HG03045 (cell line): ENCODE results near the gene RNH1.
A peak's percentile ranks its signal among the peaks of the same experiment; 100 is the strongest.

Experiments used
- ATAC-seq: cut with Tn5 transposase; IDR thresholded peaks from one replicate; pipeline ENCODE4 v1.9.1; 2021; ENCODE audit warnings: mild to moderate bottlenecking, moderate library complexity; ENCODE audit not compliant: unreplicated experiment

RNH1 gene

DNA sequence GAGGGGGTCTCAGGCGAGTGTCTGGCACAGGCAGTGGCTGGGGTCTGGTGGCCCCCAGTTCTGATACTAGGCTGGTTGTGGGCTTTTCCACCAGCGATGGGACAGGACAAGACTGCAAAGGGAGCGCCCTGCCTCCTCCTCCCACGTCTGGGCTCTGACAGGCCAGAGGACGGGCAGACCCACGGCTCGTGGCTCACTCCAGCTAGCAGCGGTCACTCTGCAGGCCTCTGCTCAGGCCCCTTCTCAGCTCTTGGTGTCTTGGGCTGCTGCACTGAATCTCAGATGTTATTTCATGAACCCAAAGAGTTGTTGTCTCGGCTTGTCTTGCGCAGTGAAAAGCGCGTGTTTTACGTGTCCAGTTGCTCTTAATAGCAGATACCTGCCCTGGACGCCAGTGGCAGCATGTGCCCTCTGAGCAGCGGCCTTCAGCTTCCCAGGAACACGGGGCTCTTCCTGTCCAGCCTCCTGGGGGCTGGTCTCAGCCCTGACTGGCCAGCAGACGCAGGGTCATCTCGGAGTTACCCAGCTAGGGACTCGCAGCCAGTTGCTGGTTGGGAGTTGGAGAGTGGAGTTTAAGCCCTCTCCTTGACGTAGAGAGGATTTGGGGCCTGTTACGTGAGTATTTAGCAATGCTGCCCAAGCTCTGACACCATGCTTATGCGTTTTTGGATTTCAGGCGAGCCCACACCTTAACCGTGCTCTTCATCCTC, 47.4 kb downstream of the RNH1 start:
- ATAC-seq: no peak

DNA sequence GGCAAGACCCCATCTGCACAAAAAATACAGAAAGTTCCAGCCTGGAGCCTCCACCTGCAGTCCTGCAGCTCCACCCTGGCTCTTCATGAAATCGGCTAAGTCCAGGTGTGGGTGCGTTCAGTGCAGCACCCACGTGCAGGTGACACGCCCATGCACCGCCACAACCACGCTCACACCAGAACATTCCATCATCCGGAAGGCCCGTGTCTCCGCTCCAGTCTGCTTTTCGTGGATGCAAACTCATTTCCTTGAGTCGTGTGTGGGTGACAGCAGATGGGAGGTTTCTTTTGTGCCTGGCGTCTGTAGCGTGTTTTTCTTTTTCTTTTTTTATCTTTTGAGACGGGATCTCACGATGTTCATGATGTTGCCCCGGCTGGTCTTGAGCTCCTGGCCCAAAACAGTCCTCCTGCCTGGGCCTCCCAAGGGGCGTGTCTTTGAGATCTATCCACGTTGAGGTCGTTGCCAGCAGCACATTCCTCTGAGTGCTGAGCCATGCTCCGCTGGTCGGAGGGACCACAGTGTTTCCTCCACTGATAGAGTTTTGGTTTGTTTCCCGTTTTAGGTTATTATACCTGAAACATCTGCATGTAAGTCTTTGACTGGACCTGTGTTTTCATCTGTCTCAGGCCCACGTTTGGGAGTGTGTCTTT, 49.8 kb downstream of the RNH1 start:
- ATAC-seq: no peak

DNA sequence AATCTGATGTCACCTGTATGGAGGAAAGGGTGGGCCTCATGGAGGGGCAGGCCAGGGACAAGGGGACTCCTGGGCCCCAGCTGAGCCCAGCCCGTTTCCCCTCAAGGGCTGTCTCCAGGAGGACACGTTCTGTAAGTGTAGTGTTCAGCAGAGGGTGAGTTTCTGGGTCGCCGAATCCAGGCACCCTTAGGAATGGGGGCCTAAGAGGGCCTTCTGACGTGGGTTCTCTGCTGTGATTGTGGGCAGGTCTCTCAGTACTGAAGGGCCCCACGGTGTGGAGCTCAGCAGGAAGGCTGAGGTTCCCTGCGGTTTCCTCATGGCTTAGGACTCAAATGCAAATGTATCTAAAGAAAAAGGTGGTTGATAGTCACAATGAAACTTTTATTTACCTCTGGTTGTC, 50.5 kb downstream of the RNH1 start:
- ATAC-seq: no peak

DNA sequence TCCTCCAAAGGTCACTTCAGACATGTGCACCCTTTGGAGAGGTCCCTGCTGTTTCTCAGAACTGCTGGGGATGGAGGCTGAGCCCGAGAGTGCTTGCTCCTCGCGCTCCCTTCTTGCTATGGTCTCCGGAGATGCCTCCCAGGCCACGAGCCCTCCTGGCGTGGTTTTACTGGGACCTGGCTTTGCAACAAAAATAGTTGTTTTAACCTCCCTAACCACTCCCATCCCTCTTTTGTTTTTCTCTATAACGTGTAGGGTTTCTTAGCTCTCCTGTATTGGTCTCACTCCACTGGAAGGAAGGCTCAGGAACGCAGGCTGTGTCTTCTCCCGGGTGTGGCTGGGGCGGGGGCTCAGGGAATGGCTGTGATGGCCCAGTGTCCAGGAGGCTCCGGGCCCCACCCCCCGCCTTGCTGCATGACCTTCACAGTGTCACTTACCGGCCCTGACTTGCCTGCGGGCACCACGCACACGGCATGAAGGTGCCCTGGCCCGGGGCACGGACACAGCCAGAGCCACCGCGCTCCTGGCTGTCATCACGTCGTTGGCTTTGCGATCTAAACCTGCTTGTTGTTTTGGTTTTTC, 51.4 kb downstream of the RNH1 start:
- ATAC-seq: no peak

DNA sequence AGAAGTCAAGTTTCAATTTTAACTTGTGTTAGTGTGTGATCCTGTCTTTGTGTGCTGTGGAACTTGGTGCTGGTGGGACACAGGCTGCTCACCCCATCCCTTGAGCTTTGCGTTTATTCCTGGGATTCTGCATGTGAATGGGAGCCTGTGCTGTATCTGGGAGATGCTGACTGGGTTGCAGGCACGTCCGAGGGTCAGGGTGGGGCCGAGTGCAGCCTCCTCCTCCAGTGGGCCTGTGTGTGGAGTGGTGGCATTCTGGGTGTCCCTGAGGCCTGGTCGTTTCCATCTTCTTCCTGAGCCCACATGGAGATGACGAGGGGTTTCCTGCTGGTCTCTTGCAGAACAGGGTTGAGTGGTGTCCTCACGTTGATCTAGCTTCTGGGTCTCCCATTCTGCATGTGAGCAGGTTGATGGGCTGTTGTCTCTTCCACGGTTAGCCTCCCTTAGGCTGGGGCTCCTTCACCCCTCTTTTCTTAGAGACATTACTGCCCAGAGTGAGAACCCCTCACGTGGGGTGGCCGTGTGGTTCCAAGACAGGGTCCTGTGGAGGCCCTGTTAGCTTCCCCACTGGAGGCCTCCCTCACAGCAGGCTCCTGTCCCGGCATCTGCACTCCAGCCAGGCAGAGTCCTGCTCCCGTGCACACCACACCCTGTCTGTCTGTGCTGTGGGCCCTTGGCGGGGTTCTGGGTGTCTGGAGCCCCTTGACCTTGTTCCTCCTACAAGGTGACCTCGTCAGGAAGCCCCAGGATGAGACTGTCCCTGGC, 52.1 kb downstream of the RNH1 start:
- no peak for ATAC-seq

DNA sequence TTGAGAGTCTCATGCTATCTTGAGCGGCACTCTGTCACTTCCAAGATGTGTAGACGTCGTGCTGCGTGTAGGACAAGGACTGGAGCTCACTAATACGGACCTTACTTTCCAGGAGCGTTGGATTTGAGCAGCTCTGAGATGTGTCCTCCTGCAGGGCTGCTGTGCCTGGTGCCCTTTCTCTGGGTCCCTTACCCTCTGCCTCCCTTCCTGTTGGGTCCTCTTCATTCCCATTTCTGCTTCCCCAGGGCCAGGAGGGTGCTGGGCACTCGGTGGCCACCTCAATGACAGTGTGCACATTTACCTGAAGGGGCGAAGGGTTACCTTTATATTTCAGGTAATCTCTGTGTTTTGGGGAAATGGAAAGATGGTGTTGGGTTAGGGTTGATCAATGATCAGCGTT, 53.0 kb downstream of the RNH1 start:
- no peak for ATAC-seq

DNA sequence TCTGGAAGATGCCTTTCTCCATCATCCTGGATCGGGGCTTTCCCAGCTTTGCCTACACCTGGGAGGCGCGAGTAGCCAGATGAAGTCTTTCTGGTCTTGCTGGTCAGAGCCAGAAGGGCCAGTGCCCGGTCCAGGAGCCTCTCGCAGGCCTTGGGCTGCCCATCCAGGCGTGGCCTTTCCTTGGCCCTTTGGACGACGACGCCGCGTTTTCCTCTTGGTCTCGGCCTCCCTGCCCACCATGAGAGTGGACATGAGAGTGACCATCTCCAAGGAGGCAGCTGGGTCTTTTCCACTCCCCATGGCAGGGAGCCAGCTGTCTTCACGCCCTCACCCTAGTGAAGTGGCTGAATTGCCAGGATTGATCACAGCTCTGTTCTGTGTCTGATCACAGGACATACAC, 53.5 kb downstream of the RNH1 start:
- ATAC-seq: no peak

DNA sequence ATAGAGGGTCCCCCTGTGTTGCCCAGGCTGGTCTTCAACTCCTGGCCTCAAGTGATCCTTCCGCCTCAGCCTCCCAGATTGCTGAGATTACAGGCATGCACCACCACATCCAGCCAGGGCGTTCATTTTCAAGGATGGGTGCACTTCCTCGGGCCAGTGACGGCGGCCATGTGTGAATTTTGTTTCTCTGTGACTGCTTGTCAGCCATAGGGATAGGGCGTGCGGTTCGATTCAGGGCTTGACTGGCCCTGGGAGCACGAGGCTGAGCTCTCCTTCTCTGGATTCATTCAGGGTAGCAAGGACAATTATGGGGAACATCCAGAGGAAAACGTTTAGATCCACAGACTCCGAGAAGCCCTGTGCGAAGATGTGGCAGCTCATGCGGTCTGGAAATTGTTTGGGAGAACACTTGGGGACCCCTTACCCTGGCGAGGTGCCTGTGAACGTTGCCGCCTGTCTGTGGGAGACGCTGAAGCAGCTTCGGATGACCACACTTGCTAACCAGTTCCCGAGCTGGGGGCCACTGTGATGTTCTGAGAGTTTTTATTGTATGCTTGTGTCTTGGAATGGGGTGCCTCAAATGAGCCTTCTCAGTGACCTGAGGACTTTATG, 54.0 kb downstream of the RNH1 start:
- no peak for ATAC-seq

DNA sequence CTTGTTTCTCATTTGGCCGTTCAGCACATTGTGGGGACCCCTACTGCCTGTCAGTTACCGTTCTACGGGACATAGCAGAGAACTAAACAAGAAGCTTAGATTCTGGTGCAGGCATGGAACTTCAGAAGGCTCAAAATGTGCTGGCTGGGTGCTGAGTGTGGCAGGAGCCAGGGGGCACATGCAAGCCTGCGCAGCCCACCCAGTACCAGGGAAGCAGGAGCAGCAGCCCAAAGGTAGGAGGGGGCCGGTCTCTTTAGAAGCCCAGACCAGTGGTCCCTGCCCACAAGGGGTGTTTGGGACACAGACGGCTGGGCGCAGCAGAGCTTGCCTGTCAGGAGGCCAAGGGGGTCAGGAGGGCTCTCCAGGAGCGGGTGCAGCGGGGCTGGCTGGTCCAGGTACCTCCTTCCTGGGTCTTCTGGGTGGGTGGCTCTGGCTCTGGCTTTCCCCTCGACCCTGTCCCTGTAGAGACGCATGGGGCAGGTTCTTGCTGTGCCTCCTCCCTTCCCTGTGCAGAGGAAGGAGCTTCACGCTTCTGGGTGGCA, 54.8 kb downstream of the RNH1 start:
- ATAC-seq: no peak

DNA sequence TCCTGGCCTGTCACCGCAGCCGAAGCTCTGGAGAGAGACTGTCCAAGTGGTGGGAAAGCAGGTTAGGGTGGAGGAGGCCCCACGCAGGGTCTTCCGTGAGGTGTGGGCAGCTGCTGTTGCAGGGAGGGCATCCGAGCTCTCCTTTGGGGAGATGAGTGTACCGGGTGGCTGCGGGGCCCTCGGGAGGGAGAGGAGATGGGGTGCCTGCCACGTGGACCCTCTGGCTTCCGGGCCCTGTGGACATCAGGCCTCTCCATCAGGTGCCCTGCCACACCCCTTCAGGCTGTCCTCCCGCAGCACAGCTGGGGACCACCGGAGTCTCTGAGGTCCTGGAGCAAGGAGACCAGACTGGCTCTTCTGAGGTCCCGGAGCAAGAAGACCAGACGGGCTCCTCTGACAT, 55.3 kb downstream of the RNH1 start:
- ATAC-seq: no peak

DNA sequence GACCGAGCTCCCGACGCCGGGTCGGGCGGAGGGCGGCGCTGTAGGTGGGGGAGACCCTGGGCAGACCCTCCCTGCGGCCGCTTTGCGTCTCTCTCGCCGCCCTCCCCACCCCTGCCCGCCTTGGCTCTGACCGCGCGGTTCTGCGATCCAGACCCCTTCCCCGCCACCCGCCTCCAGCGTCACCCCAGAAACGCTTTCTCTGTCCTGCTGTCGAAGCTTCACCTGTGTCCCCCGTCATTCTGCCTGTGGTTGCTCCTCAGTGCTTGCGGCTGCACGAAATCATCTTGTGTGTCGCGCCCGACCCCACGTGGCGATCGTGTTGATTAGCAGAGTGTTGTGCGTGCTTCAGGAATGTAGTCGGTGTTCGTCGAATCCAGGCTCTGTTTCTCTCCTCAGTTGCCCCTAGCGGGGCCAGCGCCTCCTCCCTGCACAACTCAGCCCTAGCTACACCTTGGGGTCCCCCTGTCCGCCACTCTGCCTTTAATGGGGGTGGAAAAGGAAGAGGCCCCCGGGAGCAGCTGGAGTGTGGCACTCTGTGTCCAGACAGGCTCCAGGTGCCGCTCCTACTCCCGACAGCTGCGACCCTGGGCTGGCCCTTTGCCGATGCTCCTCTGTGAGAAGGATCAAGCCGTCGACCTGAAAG, 56.1 kb downstream of the RNH1 start:
- ATAC-seq: no peak

DNA sequence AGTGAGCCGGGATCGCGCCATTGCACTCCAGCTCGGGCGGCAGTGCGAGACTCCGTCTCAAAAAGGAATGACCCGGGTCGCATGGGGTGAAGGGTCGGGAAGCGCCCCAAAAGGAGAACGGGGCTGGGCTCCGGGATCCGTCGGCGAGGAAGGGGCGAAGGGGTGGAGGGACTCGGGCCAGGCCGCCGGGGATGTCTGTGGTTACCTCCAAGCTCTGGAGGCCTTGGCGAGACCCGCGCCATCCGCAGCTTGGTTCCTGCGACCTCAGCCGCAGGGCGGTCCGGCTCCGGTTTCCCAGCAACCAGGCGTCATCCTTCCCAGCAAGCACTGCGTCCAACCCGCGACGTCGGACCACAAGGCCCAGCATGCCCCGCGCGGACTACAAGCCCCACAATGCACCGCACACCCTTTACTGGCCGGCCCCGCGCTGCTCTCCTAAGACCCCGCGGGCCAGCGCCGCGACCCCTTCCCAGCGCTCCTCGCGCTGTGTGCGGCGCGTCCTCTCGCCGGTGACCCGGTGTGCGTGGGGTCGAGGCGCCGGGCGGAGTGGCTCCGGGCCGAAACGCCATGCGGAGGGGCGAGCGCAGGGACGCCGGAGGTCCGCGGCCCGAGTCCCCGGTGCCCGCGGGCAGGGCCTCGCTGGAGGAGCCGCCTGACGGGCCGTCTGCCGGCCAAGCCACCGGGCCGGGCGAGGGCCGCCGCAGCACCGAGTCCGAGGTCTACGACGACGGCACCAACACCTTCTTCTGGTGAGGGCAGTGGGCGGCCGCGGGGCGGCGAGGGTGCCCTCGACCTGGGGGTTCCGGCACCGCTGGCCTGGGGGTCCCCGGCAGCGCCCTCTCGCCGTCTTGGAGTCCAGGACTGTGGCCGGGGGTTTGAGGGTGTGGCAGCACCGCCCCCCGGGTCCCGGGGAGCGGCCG, 56.9 kb downstream of the RNH1 start, which contains the start of gene PTDSS2:
Gene PTDSS2, plus strand, starts transcription at position 391 of the 920 bp plus-strand sequence. Its CDS starts 177 bp downstream, at position 568.
- peak; percentile 79 for ATAC-seq

DNA sequence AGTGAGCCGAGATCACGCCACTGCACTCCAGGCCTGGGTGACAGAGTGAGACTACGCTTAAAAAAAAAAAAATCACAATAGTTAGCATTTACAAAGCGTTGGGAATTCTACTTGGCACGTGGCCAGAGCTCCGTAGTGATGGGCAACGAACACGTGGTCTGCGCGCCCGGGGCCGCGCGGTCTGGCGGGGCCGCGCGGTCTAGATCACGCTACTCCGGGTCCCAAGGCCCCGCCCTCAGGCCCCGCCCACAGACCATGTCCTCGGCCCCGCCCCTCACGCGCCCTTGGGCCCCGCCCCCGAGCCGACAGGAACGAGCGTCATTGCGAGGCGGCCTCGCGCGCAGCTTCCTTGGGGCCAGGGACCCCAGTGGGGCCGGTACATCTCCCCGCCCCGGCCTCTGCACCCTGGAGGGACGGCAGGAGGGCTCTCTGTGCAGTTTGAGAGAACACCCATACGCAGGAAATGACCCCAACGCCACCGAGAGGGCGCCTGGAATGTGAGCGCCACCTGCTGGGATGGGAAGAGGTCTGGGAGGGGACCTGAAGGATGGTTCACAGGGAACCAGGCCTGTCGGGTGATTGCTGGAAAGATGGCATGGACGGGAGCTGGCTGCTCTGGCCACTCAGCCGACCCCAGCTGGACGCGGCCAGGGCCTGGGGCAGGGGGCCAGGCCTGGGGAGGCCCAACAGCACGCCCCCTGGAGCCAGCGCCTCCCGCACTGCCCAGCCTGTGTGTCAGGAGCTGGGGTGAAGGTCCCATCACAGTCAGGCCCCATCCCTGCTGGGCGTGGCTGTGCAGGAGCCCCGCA, 58.9 kb downstream of the RNH1 start:
- ATAC-seq: peak; percentile 42

DNA sequence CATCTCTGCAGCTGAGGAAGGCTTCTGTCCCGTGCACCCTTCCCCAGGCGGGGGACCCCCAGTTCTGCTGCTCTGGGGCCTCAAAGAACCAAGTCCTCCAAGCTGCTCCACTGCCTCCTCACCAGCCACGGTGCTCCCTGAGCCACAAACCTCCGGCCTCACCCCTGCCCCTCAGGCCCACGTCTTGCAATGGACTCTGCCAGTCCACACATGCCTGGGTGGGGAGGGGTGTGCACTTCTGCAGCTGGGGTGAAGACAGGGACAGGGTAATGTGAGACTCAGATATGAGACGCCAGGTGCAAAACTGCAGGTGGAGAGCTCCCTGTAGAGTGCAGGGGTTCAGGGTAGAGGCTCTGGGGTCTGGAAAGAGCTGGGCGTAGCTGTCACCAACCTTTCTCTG, 60.2 kb downstream of the RNH1 start:
- no peak for ATAC-seq

DNA sequence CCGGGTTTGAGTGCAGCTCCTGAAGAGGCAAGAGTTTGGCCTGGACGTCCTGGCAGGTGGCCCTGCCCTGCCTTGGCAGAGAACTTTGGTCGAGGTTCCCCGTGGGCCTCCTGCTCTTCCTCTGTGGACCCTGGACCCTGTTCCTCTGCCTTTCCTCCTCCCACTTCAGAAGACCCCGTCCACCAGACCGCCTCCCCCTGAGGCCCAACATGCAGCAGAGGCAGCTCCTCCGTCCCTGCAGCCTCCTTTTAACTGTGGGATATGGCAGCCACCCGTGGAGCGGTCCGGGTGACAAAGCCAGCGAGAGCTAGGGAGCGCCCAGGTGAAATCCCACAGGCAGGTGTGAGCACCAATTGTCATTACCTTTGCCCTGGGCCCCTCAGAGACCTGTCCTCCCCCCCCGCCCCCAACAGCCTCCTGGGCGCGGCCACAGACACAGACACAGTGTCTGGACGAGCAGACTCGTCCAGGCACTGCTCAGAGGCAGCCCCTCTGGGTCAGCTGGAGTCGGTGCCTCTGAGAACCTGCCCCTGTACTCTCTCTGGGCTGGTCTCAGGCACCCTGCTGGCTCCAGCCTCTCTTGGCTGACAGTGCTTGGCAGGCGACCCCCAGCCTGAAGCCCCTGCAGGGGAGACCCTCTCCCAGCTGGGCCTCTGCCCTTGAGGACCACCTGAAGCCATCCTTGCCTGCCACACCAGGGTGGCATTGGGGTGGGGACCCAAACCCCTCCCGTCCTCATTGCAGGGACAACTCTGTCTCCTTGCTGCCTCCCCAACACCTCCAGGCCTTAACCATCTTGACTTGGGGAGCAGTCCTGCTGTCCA, 61.1 kb downstream of the RNH1 start:
- ATAC-seq: no peak
